ENCODE results near the gene TTLL12.
A peak's percentile ranks its signal among the peaks of the same experiment; 100 is the strongest.

TTLL12 gene

DNA sequence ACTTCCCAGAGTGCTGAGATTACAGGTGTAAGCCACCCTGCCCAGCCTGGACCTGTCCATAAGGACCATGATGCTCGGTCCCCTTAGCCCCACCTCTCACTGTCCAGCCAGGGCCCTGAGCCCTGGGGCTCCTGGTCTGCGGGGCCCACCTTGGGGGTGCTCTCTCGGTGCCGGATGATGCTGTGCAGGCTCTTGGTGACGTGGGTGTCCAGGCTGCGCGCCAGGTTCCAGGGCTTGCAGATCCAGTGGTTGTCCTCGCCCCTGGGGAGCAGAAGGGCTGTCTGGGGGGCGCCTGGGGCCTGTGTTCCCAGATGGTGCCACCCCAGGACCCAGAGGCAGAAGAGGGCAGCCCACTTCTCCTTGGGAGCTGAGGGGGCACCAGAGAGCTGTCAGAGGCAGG is 13.4 kb downstream of the TTLL12 start:
- no peak for DNase-seq (ENCODE audit: low read depth)

DNA sequence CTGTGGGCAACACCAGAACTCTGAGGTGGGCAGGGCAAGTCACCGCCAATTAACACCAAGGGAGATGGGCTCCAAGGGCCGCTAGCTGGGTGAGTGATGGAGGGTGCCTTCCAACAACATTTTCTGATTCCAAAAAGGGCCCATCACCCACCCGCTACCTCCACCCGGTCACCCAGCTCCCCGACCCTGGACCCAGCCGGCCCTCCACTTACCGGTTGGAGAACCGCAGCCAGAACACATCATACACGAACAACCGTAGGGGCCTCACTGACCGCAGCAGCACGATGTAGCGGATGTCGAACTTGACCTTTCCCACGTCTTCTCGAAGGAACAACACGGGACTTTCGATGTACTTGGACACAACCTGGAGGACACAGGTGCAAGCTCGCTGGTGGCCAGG is 14.7 kb downstream of the TTLL12 start:
- DNase-seq (ENCODE audit: low read depth), result no peak

DNA sequence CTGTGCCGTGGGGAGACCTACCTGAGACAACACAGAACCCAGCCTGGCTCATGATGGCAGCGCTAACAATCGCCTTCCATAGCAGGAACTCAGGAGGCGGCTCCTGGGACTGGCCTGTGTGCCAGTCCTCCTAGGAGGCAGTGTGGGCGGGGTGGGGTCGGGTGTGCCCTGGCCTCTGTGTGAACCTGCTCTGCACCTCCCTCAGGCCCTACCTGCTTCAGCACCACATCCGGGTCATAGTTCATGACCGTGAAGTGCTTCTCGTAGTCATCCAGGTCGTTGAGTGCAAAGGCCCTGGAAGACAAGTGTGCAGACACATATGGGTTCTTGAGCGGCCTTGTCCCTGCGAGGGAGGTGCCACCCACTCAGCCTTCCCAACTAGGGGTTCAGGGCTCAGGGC is 15.3 kb downstream of the TTLL12 start:
- DNase-seq (ENCODE audit: low read depth), result no peak

DNA sequence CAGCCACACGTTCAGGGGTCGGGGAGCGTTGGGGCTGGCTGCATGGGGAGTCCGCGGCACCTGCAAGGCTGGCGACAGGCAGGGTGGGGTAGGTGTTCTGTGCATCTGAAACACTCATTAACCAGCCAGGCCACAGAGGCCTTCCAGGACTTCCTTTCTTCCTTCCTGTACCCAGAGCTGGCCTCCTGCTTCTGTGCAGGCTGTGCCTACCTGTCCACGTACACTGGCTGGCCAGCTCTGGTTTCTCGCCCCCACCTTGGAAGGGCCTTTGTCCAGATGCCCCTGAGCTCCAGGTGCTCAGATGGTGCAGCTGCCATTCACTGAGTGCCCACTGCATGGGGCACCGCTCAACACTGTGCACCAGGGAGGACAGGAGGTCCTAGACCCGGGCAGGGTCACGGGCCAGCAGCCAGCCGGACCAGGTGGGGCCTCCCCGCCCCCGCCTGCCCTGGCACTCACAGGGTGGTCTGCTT is 15.9 kb downstream of the TTLL12 start:
- no peak for DNase-seq (ENCODE audit: low read depth)

DNA sequence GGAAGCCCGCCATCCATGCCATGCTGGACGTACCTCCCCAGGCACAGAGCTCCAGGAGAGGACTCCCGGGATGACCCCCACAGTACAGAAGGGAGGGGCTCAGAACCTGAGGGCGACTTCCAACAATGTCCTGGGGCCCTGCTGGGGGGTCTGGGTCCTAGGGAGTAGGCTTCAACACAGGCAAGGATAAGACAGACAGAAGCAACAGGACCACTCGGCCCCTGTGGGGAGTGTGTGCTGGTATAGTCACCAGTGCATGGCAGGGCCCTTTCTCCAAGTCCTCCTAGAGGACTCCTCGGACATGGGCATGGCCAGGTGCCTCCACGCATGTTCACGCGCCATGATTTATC is 16.8 kb downstream of the TTLL12 start:
- DNase-seq (ENCODE audit: low read depth), result no peak

GRCh38 chr22:43169310-43170130 is 17.4 kb downstream of the TTLL12 start:
- no peak for DNase-seq (ENCODE audit: low read depth)

- DNase-seq (ENCODE audit: low read depth), result peak; percentile 77
These were observed 18.2 kb downstream of the TTLL12 start for GRCh38 chr22:43168471-43169309.

DNA sequence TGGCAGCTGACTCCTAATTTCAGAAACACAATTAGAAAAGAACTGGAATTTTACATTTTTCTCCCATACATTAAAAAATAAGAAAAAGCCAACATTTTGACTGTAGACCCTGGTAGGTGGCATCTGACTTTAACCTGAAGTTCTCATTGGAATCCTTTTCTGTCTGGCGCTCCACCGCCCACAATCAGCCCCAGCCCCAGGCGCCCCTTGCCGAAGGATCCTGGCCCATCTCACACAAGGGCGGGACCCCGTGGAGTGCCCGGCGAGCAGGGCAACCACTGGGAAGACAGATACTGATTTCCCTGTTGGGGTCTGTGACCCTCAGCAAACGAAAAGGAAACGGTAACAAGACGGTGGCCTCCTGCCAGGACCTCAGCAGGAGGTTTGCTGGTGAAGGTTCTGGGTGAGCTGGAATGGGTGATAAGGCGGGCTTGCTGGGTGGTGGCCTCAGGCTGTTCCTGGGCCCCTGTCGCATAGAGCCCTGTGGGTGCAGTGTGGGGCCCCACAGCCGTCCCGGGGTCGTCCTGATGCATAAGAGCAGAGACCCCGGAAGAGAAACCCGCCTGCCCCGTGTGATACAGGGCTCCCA is 19.8 kb downstream of the TTLL12 start:
- no peak for DNase-seq (ENCODE audit: low read depth)

DNA sequence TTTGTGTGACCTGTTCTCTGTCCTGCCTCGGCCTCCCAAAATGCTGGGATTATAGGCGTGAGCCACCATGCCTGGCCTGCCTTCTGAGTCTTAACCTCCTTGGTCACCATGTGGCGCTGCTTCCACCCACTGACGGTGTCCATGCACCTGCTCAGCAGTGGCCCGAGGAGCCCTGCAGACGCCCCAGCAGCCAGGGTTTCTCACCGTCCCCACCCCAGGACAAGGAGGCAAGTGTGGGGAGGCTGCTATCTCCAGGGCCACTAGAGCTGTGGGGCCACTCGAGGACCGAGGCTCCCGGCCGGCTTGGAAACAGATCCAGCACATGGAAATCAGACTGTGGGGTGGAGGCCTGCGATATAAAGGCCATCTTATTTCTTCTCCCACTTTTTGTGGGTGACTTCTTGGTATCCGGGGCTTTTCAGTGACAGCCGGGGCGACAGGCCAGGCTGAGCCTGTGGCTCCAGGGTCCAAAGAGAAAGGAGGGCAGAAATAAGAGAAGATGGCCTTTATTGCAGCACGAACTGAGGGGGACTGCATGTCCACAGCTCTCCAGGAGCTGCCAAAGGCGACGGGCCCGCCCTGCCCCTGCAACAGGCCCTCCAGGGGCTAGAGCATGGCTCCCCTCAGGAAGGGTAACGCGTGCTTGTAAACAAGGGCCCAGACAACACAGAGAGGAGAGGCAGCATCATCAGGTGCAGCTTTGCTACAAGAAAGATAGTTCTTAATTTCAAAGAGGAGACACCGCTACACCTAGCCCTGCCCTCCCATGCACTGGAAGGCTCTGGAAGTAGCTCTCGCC is 20.6 kb downstream of the TTLL12 start:
- no peak for DNase-seq (ENCODE audit: low read depth)

GRCh38 chr22:43164636-43165035 is 22.3 kb downstream of the TTLL12 start:
- DNase-seq (ENCODE audit: low read depth), result no peak

- no peak for DNase-seq (ENCODE audit: low read depth)
These were observed 23.6 kb downstream of the TTLL12 start for GRCh38 chr22:43163241-43163795.

- no peak for DNase-seq (ENCODE audit: low read depth)
These were observed 24.4 kb downstream of the TTLL12 start for GRCh38 chr22:43162412-43163150.

DNA sequence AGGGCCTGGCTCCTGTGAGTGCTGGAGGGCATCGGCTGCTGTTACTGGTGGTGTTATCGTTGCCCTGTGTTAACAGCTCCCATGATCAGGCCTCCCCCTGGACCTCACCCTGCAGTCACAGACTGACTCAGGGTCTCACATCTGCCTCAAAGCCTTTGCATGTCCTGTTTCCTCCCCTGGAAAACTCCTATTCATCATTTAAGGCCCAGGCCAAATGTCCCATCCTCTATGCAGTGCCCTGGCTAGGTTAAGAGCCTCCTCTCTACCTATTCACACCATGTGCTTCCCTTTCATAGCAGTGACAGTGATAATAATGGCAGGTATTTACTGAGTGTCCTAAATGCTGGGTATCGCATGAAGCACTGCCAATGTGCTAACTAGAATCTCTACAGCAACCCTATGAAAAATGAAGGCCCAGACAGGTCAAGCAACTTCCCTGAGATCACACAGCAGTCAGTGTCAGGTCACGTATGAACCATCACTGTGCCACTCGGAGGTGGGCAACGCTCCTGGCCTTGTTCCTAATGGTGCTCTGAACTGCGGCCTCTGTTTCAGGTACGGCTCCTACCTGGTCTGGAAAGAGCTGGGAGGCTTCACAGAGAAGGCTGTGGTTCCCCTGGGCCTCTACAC is 26.3 kb downstream of the TTLL12 start:
- DNase-seq (ENCODE audit: low read depth), result no peak

DNA sequence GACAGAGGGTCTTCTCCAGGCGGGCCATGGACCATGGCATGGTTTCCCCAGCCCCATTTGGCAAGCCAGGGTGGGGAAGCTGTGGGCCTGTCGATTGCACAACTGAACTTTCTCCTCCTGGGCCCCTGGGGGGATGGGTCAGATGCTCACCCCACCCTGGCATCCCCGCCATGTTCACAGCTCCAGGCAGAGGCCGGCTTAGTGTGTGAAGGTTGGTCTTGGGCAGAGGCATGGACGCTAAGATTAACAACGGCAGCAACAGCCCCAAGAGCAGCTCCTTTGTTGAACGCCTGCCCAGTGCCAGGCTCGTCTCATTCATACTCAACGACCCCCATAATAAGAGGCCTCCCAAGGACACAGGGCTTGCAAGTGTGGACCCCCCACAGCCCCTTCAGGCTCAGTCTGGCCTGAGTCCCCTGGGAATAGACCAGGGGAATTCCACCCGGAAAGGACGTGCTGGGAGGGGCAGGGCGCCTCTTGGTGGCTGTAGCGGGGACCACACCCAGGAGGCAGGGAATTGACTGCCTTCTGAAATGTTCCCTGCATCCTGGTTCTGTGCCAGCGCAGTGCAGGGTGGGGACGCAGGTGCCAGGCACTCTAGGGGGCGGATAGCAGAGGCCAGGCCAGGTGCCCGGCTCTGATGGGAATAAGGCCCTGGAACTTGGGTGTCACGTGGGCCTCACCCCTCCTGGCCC is 27.3 kb downstream of the TTLL12 start:
- DNase-seq (ENCODE audit: low read depth), result no peak

- no peak for DNase-seq (ENCODE audit: low read depth)
These were observed 28.0 kb downstream of the TTLL12 start for GRCh38 chr22:43158778-43159483.

DNA sequence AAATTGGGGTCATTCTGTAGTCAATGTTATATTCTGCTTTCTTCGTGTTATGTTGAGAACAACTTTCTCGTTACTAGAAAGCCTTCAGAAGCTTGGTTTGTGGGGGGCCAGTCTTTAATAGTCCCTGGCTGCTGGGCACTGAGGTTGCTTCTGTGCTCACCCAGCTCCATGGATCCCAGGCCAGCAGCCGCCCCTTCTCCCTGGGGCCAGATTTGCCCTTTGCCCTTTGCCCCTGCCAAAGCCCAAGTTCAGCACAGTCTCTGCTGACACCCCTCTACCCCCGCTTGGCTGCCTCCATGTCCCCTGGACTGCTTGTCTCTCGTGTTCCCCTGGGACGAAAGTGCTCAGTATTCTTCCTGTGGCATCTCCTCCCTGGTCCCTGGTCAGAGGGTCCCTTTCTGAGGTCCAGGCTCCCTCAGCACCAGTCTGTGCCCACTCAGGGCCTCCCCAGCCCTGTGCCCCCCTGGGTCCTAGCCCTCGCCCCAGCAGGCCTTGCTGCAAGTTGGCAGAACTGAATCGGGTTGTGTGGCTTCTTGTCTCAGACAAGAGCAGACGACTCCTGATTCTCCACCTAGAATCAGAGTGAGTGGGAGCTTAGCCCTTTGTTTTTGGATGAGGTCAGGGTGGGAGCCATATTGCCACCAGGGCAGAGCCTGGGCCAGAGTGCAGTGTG is 28.9 kb downstream of the TTLL12 start:
- no peak for DNase-seq (ENCODE audit: low read depth)

DNA sequence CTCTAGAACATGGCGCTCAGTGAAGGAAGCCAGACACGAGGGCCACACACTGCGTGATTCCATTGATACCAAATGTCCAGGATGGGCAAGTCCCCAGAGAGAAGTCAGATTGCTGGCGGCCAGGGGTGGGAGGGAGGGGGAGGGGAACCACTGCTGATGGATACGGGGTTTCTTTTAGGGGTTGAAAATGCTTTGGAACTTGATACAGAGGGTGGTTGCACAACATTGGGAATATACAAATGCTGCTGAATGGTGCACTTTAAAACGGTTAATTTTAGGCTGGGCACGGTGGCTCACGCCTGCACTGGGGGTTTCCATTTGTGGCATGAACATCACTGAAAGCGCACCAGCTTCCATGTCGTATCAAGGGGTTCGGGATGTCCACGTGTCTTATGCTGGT is 30.5 kb downstream of the TTLL12 start:
- no peak for DNase-seq (ENCODE audit: low read depth)

- DNase-seq (ENCODE audit: low read depth), result no peak
These were observed 31.1 kb downstream of the TTLL12 start for GRCh38 chr22:43155789-43156188.
